B cell (primary cell): ENCODE results near the gene RCOR3. TPM values are rescaled to one million over a fixed set of nuclear protein-coding genes. Genes with fewer than 3 reads are reported as not detected.

Experiments used
- ATAC-seq: fragments of 200-7000 bp; cut with Tn5 transposase; one replicate; pipeline ENCODE4 v1.10.0; 2021; ENCODE audit warnings: low read depth, mild to moderate bottlenecking, moderate number of reproducible peaks, moderate library complexity
- CTCF ChIA-PET: fragments of 350-600 bp; sonication (Branson Sonifier 250); formaldehyde crosslinking; loops from one replicate; lab custom pipeline; 2021; ENCODE audit warnings: antibody characterized with exemption, inconsistent platforms; lab: Charles Lee
- POLR2A ChIA-PET: fragments of 350-600 bp; sonication (Branson Sonifier 250); formaldehyde crosslinking; loops from one replicate; lab custom pipeline; 2021; ENCODE audit warnings: antibody characterized with exemption; lab: Charles Lee
- DNase-seq: peaks from one replicate; pipeline ENCODE4 v3.0.0; 2013
- H2AFZ ChIP-seq: 2 replicates; pipeline ENCODE4 v1.6.1; 2012; ENCODE audit warnings: mild to moderate bottlenecking, low read depth, low read length; ENCODE audit not compliant: insufficient read depth, poor library complexity, severe bottlenecking
- H3K27ac ChIP-seq, 2 donors: 1 replicate in 1 of 2; 2 replicates in 1 of 2; pipeline ENCODE4 v1.5.1; 2012 to 2013; ENCODE audit warnings: low read length in 2 of 2, mild to moderate bottlenecking in 2 of 2, moderate library complexity in 1 of 2
- H3K27me3 ChIP-seq, 4 experiments: fragments of 200-600 bp in 1 of 4; sonication (generic) in 1 of 4; replicated peaks in 1 of 4; 1 replicate in 2 of 4; 2 replicates in 2 of 4; pipeline versions ENCODE4 v1.6.1 to v1.7.0; 2013 to 2016; ENCODE audit warnings: low read length in 3 of 4, mild to moderate bottlenecking in 2 of 4, mixed read lengths in 1 of 4, moderate library complexity in 1 of 4; ENCODE audit not compliant: insufficient read depth in 4 of 4, control insufficient read depth in 3 of 4; ENCODE audit errors: control extremely low read depth in 1 of 4
- H3K36me3 ChIP-seq, 2 experiments: replicated peaks in 1 of 2; 1 replicate in 1 of 2; 2 replicates in 1 of 2; pipeline versions ENCODE4 v1.6.1 to v1.7.1; 2013; ENCODE audit warnings: low read length in 1 of 2; ENCODE audit not compliant: insufficient read depth in 2 of 2, control insufficient read depth in 1 of 2; ENCODE audit errors: control extremely low read depth in 1 of 2, extremely low read depth in 1 of 2
- H3K4me1 ChIP-seq, 2 donors: fragments of 200-600 bp in 1 of 2; sonication (generic) in 1 of 2; 1 replicate in 1 of 2; 2 replicates in 1 of 2; pipeline versions ENCODE4 v1.5.1 to v1.6.1; 2013 to 2017; ENCODE audit warnings: low read length in 2 of 2; ENCODE audit not compliant: control insufficient read depth in 2 of 2, insufficient read depth in 2 of 2
- H3K4me2 ChIP-seq: replicated peaks from 2 replicates; pipeline ENCODE3; 2012; ENCODE audit warnings: mild to moderate bottlenecking, low read depth, low read length; ENCODE audit not compliant: poor library complexity, severe bottlenecking
- H3K4me3 ChIP-seq, 5 experiments: fragments of 200-600 bp in 1 of 5; sonication (generic) in 1 of 5; 1 replicate in 3 of 5; 2 replicates in 2 of 5; pipeline versions ENCODE4 v1.5.1 to v1.7.0; 2011 to 2016; ENCODE audit warnings: low read length in 4 of 5, mild to moderate bottlenecking in 4 of 5, low read depth in 2 of 5, control low read depth in 1 of 5, moderate library complexity in 1 of 5; ENCODE audit not compliant: insufficient read depth in 1 of 5; ENCODE audit errors: control extremely low read depth in 1 of 5, extremely low read depth in 1 of 5
- H3K79me2 ChIP-seq: fragments of 200-600 bp; sonication (generic); one replicate; pipeline ENCODE4 v1.6.0; 2016; ENCODE audit warnings: low read length; ENCODE audit not compliant: control insufficient read depth, insufficient read depth
- H3K9ac ChIP-seq: fragments of 200-600 bp; sonication (generic); 2 replicates; pipeline ENCODE4 v1.6.1; 2017; ENCODE audit warnings: mild to moderate bottlenecking, low read length, moderate library complexity
- H3K9me3 ChIP-seq, 3 donors: one replicate each; pipeline versions ENCODE4 v1.6.1 to v1.7.1; 2013; ENCODE audit warnings: low read length in 2 of 3; ENCODE audit not compliant: control insufficient read depth in 2 of 3, insufficient read depth in 1 of 3; ENCODE audit errors: control extremely low read depth in 1 of 3
- H4K20me1 ChIP-seq: 2 replicates; pipeline ENCODE4 v1.6.0; 2012; ENCODE audit warnings: mild to moderate bottlenecking, low read length; ENCODE audit not compliant: insufficient read depth, control insufficient read depth, poor library complexity, severe bottlenecking
- H3K27ac Mint-ChIP-seq: one replicate; pipeline ENCODE4 v1.8.0; 2021; ENCODE audit warnings: mixed read lengths
- H3K27me3 Mint-ChIP-seq: one replicate; pipeline ENCODE4 v1.8.0; 2021; ENCODE audit warnings: mixed read lengths
- H3K4me1 Mint-ChIP-seq: one replicate; pipeline ENCODE4 v1.8.0; 2021; ENCODE audit warnings: mixed read lengths
- H3K4me3 Mint-ChIP-seq: one replicate; pipeline ENCODE4 v1.8.0; 2021; ENCODE audit warnings: mixed read lengths
- H3K9me3 Mint-ChIP-seq: one replicate; pipeline ENCODE4 v1.8.0; 2022; ENCODE audit warnings: mixed read lengths; ENCODE audit not compliant: insufficient read depth
- EZH2 ChIP-seq: IDR thresholded peaks from 2 replicates; pipeline ENCODE4 v1.6.1; 2012; ENCODE audit warnings: borderline replicate concordance, low read depth, mild to moderate bottlenecking, moderate library complexity, low read length; ENCODE audit not compliant: insufficient read depth, poor library complexity, severe bottlenecking
- WGBS: methylation state at CpG from one replicate; pipeline ENCODE4 v1.1.5; 2013; ENCODE audit warnings: missing lambda C conversion rate; ENCODE audit not compliant: insufficient coverage; 5-methylcytosine and 5-hydroxymethylcytosine counted together
- intact Hi-C: fragments of 100-400 bp; cut with micrococcal nuclease; formaldehyde crosslinking; loops from one replicate; pipeline ENCODE4 v1.10.0; 2022
- polyA plus RNA-seq: library from polyadenylated mRNA; depleted of rRNA; stranded (reverse); fragments of >200 nt; gene quantifications from 2 replicates; pipeline ENCODE4 v1.2.3, GENCODE V29; 2012
- total RNA-seq, 2 donors: library from RNA; stranded (reverse); fragments of 120-200 nt in 1 of 2; gene quantifications; 1 replicate in 1 of 2; 2 replicates in 1 of 2; pipeline versions ENCODE4 v1.2.3 to v1.2.4, GENCODE V29; 2013 to 2022
- TF ChIP-seq, protein P1 (sequence below): fragments of 200-600 bp; IDR thresholded peaks from one replicate; pipeline ENCODE4 v1.8.0; 2022; ENCODE audit warnings: antibody characterized with exemption, mild to moderate bottlenecking

RCOR3 gene
- total and polyA plus RNA-seq, 2 donors (not counting 1 experiment from before 2014, with no cell fraction given) = 42.7 to 120 TPM

DNA sequence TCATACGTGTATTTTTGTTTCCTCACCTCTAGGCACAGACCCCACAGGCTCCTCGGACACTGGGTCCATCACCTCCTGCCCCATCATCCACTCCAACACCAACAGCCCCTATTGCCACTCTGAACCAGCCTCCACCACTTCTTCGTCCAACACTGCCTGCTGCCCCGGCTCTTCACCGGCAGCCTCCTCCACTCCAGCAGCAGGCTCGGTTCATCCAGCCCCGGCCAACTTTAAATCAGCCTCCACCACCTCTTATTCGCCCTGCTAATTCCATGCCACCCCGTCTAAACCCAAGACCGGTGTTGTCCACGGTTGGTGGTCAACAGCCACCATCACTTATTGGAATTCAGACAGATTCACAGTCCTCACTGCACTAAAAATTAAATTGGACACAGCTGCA is 54.2 kb downstream of the RCOR3 start:
- no peak overlapping the region for H3K27ac Mint-ChIP-seq
- DNase-seq (no peak), ATAC-seq (no peak)
- CTCF ChIA-PET = interaction anchor here (0.7 to 1.1 kb wide), 3 partner anchors 10 to 163 kb away, joined by 4 to 6 read pairs (median 5); no protein-coding TSS in a partner anchor
- Histone ChIP-seq H3K36me3 (peaks cover 3 to 41% of the 10 kb centered on the region in 2 experiments), H3K79me2 (no peaks in the 10 kb centered on the region), H3K4me3 (no peak overlapping the region), H3K4me1 (no peaks in the 10 kb centered on the region), H3K9me3 (no peaks in the 10 kb centered on the region), H4K20me1 (no peaks in the 10 kb centered on the region), H3K27me3 (no peaks in the 10 kb centered on the region), H3K27ac (no peak overlapping the region), H3K4me2 (no peak overlapping the region), H3K9ac (no peak overlapping the region), H2AFZ (no peak overlapping the region)
- no peak for TF ChIP-seq EZH2
- TF ChIP-seq, protein P1, sequence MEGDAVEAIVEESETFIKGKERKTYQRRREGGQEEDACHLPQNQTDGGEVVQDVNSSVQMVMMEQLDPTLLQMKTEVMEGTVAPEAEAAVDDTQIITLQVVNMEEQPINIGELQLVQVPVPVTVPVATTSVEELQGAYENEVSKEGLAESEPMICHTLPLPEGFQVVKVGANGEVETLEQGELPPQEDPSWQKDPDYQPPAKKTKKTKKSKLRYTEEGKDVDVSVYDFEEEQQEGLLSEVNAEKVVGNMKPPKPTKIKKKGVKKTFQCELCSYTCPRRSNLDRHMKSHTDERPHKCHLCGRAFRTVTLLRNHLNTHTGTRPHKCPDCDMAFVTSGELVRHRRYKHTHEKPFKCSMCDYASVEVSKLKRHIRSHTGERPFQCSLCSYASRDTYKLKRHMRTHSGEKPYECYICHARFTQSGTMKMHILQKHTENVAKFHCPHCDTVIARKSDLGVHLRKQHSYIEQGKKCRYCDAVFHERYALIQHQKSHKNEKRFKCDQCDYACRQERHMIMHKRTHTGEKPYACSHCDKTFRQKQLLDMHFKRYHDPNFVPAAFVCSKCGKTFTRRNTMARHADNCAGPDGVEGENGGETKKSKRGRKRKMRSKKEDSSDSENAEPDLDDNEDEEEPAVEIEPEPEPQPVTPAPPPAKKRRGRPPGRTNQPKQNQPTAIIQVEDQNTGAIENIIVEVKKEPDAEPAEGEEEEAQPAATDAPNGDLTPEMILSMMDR = no peak
- POLR2A ChIA-PET = no interaction called here
- 94% methylated on average over 11 of the region's 11 CpGs for WGBS
- H3K4me3 Mint-ChIP-seq = no peak overlapping the region
- intact Hi-C loops = no loop called here
- no peaks in the 10 kb centered on the region for H3K27me3 Mint-ChIP-seq
- no peaks in the 10 kb centered on the region for H3K9me3 Mint-ChIP-seq
- no peaks in the 10 kb centered on the region for H3K4me1 Mint-ChIP-seq

DNA sequence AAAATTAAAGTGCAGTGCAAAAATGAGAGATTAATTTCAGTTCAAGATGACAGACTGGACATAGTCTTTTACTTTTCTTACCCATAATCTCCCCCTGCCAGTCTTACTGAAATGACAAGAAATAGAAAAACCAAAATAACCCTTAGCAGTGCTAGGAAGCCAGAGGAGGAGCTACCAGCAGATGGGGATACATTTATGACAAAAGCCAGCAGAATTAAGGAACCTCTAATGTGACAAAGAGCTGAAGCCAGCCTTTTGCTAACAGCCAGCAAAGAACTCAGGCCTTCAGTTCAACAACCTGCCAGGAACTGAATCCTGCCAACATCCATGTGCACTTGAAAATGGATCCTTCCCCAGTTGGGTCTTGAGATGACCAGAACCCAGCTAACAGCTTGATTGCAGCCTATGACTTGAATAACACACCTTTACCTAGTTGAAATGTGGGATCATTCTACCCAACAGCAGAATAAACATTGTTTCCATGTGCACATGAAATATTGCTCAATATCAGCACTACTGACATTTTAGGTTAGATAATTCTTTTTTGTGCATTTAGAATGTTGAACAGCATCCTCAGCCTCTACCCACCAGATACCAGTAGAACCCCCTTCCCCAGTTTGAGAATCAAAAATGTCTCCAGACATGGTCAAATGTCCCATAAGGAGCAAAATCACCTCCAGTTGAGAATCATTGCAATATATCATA is 59.6 kb downstream of the RCOR3 start:
- CTCF ChIA-PET = interaction anchor here (0.7 to 1.7 kb wide), 3 partner anchors 59 to 157 kb away, joined by 3 to 5 read pairs (median 5); no protein-coding TSS in a partner anchor

More for the DNA sequence above, 59.6 kb downstream of the RCOR3 start:
- H3K4me1 Mint-ChIP-seq = peaks cover 10% of the 10 kb centered on the region
- Histone ChIP-seq H4K20me1 (no peaks in the 10 kb centered on the region), H3K4me3 (no peak overlapping the region), H3K9me3 (no peaks in the 10 kb centered on the region), H3K4me2 (no peak overlapping the region), H3K79me2 (peaks cover 10% of the 10 kb centered on the region), H3K27me3 (no peaks in the 10 kb centered on the region), H2AFZ (no peak overlapping the region), H3K9ac (no peak overlapping the region), H3K4me1 (peaks cover 4% of the 10 kb centered on the region in 2 donors), H3K27ac (no peak overlapping the region), H3K36me3 (peaks cover 3 to 16% of the 10 kb centered on the region in 2 experiments)
- H3K4me3 Mint-ChIP-seq = no peak overlapping the region
- POLR2A ChIA-PET = interaction anchor here (0.6 kb wide), 1 partner anchor 941 kb away, joined by 3 read pairs; no protein-coding TSS in a partner anchor
- H3K27me3 Mint-ChIP-seq = no peaks in the 10 kb centered on the region
- no peaks in the 10 kb centered on the region for H3K9me3 Mint-ChIP-seq
- intact Hi-C loops = no loop called here
- no peak for ATAC-seq
- DNase-seq = no peak
- no peak overlapping the region for H3K27ac Mint-ChIP-seq
- TF ChIP-seq EZH2 = no peak
- TF ChIP-seq, protein P1 = no peak
